ENCODE results near the gene PLXNA1.

- TF ChIP-seq, protein P1, sequence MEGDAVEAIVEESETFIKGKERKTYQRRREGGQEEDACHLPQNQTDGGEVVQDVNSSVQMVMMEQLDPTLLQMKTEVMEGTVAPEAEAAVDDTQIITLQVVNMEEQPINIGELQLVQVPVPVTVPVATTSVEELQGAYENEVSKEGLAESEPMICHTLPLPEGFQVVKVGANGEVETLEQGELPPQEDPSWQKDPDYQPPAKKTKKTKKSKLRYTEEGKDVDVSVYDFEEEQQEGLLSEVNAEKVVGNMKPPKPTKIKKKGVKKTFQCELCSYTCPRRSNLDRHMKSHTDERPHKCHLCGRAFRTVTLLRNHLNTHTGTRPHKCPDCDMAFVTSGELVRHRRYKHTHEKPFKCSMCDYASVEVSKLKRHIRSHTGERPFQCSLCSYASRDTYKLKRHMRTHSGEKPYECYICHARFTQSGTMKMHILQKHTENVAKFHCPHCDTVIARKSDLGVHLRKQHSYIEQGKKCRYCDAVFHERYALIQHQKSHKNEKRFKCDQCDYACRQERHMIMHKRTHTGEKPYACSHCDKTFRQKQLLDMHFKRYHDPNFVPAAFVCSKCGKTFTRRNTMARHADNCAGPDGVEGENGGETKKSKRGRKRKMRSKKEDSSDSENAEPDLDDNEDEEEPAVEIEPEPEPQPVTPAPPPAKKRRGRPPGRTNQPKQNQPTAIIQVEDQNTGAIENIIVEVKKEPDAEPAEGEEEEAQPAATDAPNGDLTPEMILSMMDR (IDR thresholded peaks at IDR 0.05): no peak
- TF ChIP-seq, protein P2, sequence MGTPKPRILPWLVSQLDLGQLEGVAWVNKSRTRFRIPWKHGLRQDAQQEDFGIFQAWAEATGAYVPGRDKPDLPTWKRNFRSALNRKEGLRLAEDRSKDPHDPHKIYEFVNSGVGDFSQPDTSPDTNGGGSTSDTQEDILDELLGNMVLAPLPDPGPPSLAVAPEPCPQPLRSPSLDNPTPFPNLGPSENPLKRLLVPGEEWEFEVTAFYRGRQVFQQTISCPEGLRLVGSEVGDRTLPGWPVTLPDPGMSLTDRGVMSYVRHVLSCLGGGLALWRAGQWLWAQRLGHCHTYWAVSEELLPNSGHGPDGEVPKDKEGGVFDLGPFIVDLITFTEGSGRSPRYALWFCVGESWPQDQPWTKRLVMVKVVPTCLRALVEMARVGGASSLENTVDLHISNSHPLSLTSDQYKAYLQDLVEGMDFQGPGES (IDR thresholded peaks at IDR 0.05; ENCODE audit: low read depth, low read length): no peak
- TF ChIP-seq FOXM1 (IDR thresholded peaks at IDR 0.05; ENCODE audit: low read depth) (no peak), MXI1 (IDR thresholded peaks at IDR 0.05; ENCODE audit: low read depth, low read length) (no peak), GABPA (IDR thresholded peaks at IDR 0.05; ENCODE audit: low read depth) (no peak)
Measured at GRCh38 chr3:126983653-126984390, 907 bp downstream of the PLXNA1 start.

All from SK-N-SH (cell line).